Vagina (tissue), 2 donors: Measurements from ENCODE around the gene JOSD2. TPM values are rescaled to one million over a fixed set of nuclear protein-coding genes. Genes with fewer than 3 reads are reported as not detected.

Experiments used
- DNase-seq, 2 donors: peaks; one replicate each; pipeline ENCODE4 v3.0.0-alpha.2; 2017; ENCODE audit errors: extremely low spot score in 2 of 2
- H3K27ac ChIP-seq: fragments of 200-600 bp; sonication (generic); one replicate; pipeline ENCODE4 v1.5.1; 2019
- H3K27me3 ChIP-seq: fragments of 200-600 bp; sonication (generic); one replicate; pipeline ENCODE4 v1.5.1; 2019
- H3K36me3 ChIP-seq, 2 donors: fragments of 200-600 bp; sonication (generic); one replicate each; pipeline ENCODE4 v1.5.1; 2017 to 2019
- H3K4me1 ChIP-seq: fragments of 200-600 bp; sonication (generic); one replicate; pipeline ENCODE4 v1.5.1; 2019
- H3K4me3 ChIP-seq, 2 donors: fragments of 200-600 bp; sonication (generic); 1 replicate in 1 of 2; 2 replicates in 1 of 2; pipeline ENCODE4 v1.5.1; 2016 to 2019
- H3K9me3 ChIP-seq: fragments of 200-600 bp; sonication (generic); one replicate; pipeline ENCODE4 v1.5.1; 2019
- POLR2A ChIP-seq, 2 donors: fragments of 450-650 bp; IDR thresholded peaks; one replicate each; pipeline ENCODE4 v1.6.1; 2017; ENCODE audit warnings: antibody characterized with exemption in 2 of 2, mild to moderate bottlenecking in 2 of 2, moderate library complexity in 2 of 2
- POLR2AphosphoS5 ChIP-seq, 2 donors: sonication (generic); formaldehyde crosslinking; IDR thresholded peaks; one replicate each; pipeline ENCODE4 v1.9.0; 2017; ENCODE audit warnings: antibody characterized with exemption in 2 of 2, mild to moderate bottlenecking in 2 of 2, low read depth in 1 of 2; ENCODE audit not compliant: insufficient read depth in 1 of 2
- intact Hi-C: fragments of 100-400 bp; cut with DNase I; formaldehyde crosslinking; loops from one replicate; pipeline ENCODE4 v1.15.1; 2023
- total RNA-seq: library from RNA; depleted of rRNA; stranded (reverse); fragments of >200 nt; gene quantifications from one replicate; pipeline ENCODE4 v1.2.3, GENCODE V29; 2016
- TF ChIP-seq, protein P1 (sequence below), 3 experiments: fragments of 450-650 bp in 2 of 3; fragments of 200-600 bp in 1 of 3; sonication (generic) in 1 of 3; IDR thresholded peaks; one replicate each; pipeline ENCODE4 v1.5.1; 2017 to 2019; ENCODE audit warnings: antibody characterized with exemption in 3 of 3, mild to moderate bottlenecking in 2 of 3, moderate library complexity in 2 of 3

The JOSD2 gene
- total RNA-seq, 1 donor from 2014 or later, result 60.9 TPM

DNA sequence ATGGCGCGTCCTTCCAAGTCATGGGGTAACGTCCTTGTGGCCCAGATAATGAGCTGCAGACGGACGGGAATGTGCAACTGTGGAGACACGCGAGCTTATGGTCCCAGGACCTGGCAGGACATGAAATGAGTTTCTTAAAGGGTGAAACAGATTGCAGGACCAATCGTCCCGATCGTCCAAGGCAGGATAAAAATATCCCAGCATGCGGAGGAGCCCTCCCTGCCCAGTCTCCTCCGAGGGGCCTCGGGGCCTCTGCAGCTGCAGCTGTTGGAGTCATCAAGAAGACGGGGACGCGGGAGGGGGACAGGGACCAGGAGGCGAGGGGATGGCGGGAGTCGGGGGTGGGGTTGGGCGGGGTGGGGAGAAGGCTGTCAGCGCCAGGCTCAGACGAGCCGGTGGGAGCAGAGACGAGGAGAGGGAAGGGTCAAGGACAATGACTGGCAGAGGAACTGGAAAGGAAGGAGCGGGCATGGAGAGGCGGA, 20.0 kb downstream of the JOSD2 start:
- Histone ChIP-seq H3K36me3 (no peaks in the 10 kb centered on the region), H3K27ac (no peak overlapping the region), H3K27me3 (no peaks in the 10 kb centered on the region), H3K9me3 (no peaks in the 10 kb centered on the region), H3K4me1 (no peaks in the 10 kb centered on the region), H3K4me3 (no peak overlapping the region)
- intact Hi-C loops, result no loop called here
- TF ChIP-seq POLR2AphosphoS5 (IDR thresholded peaks at IDR 0.05; ENCODE audit: insufficient read depth in 1 of 2, low read depth in 1 of 2) (no peak), POLR2A (IDR thresholded peaks at IDR 0.05) (no peak)
- TF ChIP-seq, protein P1, sequence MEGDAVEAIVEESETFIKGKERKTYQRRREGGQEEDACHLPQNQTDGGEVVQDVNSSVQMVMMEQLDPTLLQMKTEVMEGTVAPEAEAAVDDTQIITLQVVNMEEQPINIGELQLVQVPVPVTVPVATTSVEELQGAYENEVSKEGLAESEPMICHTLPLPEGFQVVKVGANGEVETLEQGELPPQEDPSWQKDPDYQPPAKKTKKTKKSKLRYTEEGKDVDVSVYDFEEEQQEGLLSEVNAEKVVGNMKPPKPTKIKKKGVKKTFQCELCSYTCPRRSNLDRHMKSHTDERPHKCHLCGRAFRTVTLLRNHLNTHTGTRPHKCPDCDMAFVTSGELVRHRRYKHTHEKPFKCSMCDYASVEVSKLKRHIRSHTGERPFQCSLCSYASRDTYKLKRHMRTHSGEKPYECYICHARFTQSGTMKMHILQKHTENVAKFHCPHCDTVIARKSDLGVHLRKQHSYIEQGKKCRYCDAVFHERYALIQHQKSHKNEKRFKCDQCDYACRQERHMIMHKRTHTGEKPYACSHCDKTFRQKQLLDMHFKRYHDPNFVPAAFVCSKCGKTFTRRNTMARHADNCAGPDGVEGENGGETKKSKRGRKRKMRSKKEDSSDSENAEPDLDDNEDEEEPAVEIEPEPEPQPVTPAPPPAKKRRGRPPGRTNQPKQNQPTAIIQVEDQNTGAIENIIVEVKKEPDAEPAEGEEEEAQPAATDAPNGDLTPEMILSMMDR (IDR thresholded peaks at IDR 0.05), result no peak
- no peak for DNase-seq

DNA sequence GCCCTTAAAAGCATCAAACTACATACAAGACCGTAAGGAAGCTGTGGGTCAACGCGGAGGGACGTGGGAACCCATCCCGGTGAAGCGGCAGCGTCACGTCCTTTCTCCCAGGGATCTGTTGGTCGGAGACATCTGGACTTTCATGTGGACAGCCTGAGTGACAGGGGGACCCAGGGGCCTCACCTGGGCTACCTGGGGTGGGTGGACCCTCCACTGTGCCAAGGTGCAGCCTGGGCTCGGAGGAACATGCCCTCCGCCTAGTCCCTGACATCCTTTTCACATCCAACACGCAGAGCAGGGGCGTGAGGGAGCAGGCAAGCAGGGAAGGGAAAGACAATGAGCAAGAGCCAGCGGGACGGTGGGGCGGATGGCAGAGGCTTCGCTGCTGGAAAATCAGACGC, 20.6 kb downstream of the JOSD2 start:
- Histone ChIP-seq H3K36me3 (no peaks in the 10 kb centered on the region), H3K4me3 (no peak overlapping the region), H3K4me1 (no peaks in the 10 kb centered on the region), H3K9me3 (no peaks in the 10 kb centered on the region), H3K27ac (no peak overlapping the region), H3K27me3 (no peaks in the 10 kb centered on the region)
- no peak for DNase-seq
- TF ChIP-seq POLR2A (IDR thresholded peaks at IDR 0.05), result no peak
- no peak for TF ChIP-seq POLR2AphosphoS5 (IDR thresholded peaks at IDR 0.05; ENCODE audit: insufficient read depth in 1 of 2, low read depth in 1 of 2)
- TF ChIP-seq, protein P1 (IDR thresholded peaks at IDR 0.05), result no peak
- intact Hi-C loops, result no loop called here

DNA sequence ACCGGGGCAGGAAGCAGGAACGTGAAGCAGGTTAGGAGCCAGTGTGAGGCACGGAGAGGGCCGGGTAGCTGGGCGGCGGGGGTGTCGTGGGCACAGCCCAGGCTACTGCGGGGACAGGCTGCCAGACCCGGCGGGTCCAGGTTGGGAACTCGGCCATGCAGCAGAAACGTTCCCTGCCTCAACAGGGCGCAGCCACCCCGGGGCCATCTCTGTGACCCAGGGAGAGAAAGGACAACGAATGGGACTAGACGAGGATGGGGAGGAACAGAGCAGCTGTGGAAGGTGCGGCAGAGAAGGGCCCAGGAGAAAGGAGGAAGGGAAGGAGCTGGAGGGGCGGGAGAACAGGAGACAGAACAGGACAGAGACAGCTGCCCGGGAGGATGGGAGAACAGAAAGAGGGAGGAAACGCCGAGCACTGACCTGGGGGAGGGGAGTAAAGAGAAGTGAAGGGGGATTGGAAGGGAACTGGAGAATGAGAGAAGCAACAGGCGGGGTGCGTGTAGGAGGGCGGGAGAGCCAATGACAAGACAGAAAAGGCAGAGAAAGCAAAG, 21.5 kb downstream of the JOSD2 start:
- TF ChIP-seq POLR2A (IDR thresholded peaks at IDR 0.05), result no peak
- TF ChIP-seq, protein P1 (IDR thresholded peaks at IDR 0.05), result no peak
- TF ChIP-seq POLR2AphosphoS5 (IDR thresholded peaks at IDR 0.05; ENCODE audit: insufficient read depth in 1 of 2, low read depth in 1 of 2), result no peak
- H3K27me3 ChIP-seq, result no peaks in the 10 kb centered on the region
- no peak for DNase-seq

DNA sequence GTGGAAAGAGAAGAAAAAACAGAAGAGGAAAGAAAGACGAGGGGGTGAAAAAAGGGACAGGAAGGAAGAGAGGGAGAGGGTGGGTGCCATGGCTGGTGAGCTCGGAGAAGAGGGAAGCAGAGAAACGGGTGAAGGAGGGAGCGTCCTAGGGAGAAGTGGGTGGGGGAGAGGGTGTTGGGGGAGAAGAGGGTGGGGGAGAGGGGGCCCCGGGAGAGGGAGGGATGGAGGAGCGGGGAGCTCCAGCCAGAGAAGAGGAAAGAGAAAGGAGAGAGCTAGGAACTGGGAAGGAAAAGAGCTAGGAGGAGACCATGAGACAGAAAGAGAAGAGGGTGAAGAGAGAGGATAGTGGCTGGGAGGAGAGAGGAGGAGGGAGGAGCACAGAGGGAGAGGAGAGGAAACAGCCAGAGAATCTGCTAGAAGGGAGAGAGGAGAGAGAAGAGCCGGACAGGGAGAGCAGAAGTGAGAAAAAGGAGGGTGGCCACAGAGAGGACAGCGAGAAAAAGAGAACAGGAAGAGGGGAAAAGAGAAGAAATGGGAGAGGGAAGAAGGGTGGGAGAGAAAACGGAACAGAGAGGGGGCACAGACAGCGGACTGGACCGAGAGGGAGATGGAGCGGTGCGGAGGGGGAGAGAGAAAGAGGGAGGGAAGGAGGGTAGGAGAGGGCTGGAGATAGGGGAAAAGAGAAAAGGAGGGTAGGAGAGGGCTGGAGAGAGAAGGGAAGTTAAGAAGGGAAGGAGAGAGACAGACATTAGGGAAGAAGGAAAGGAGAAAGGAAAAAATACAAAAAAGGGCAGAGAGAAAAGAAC, 22.4 kb downstream of the JOSD2 start:
- intact Hi-C loops, result no loop called here
- H3K4me1 ChIP-seq, result no peaks in the 10 kb centered on the region
- DNase-seq, result no peak
- no peak overlapping the region for H3K27ac ChIP-seq
- H3K9me3 ChIP-seq, result no peaks in the 10 kb centered on the region
- H3K36me3 ChIP-seq, result peaks cover 0 to under 1% of the 10 kb centered on the region in 2 donors
- no peak overlapping the region for H3K4me3 ChIP-seq
- TF ChIP-seq POLR2A (IDR thresholded peaks at IDR 0.05), result no peak
- H3K27me3 ChIP-seq, result no peaks in the 10 kb centered on the region

More for the DNA sequence above, 21.5 kb downstream of the JOSD2 start:
- Histone ChIP-seq H3K4me1 (no peaks in the 10 kb centered on the region), H3K36me3 (no peaks in the 10 kb centered on the region), H3K27ac (no peak overlapping the region), H3K9me3 (no peaks in the 10 kb centered on the region), H3K4me3 (no peak overlapping the region)
- intact Hi-C loops, result no loop called here

DNA sequence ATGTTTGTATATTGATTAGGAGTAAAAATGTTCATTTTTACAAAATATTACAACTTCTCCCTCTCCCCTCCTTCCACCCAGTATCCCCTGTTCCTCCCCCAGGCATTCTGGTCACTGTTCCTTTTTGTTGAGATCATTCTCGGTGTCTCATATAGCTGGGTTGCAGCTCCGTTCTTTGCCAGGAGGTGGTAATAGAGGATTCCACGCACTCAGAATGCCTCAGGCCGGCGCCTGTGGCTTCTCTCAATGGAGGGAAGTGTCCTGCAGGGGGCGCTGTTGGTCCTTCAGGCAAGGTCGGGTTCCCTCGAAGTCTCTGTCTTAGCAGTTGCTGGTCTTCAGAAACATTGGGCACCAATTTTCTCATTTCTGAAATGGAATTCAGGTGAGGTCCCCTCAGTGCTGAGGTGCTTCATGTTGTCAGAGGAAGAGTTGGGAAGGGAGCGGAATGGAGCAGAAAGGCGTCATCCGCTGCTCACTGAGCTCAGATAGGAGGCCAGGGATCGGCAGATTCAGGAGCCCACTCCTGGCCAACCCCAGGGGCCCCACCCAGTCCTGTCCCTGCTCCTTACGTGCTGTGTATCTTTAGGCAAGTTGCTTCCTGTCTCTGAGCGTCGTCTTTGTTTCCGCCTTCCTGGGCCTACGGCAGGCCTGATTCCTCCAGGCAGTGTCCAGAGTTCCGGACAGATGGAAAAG, 24.0 kb downstream of the JOSD2 start:
- no peak for TF ChIP-seq POLR2A (IDR thresholded peaks at IDR 0.05)
- TF ChIP-seq POLR2AphosphoS5 (IDR thresholded peaks at IDR 0.05; ENCODE audit: insufficient read depth in 1 of 2, low read depth in 1 of 2), result no peak
- TF ChIP-seq, protein P1 (IDR thresholded peaks at IDR 0.05), result no peak
- Histone ChIP-seq H3K4me3 (no peak overlapping the region), H3K27ac (no peak overlapping the region), H3K27me3 (no peaks in the 10 kb centered on the region), H3K36me3 (peaks cover 0 to 9% of the 10 kb centered on the region in 2 donors), H3K4me1 (no peaks in the 10 kb centered on the region), H3K9me3 (no peaks in the 10 kb centered on the region)
- DNase-seq, result no peak
- intact Hi-C loops, result no loop called here
